DOHH2 (cell line): ENCODE measurements around the gene MAP3K7CL.

ENCODE experiments used
- H3F3A ChIP-seq: fragments of 200-600 bp; sonication (generic), shearing (Covaris generic); 2 replicates; pipeline ENCODE4 v1.6.0; 2016; ENCODE audit warnings: antibody characterized with exemption, mild to moderate bottlenecking; ENCODE audit not compliant: control insufficient read depth, insufficient read depth
- H3K27ac ChIP-seq: fragments of 200-600 bp; sonication (generic); 2 replicates; pipeline ENCODE4 v1.5.1; 2014; ENCODE audit warnings: low read depth, mild to moderate bottlenecking, low read length, moderate library complexity
- H3K27me3 ChIP-seq: fragments of 200-600 bp; sonication (generic); 2 replicates; pipeline ENCODE4 v1.6.1; 2014; ENCODE audit warnings: mild to moderate bottlenecking, low read length, mixed read lengths; ENCODE audit not compliant: control insufficient read depth
- H3K36me3 ChIP-seq: fragments of 200-600 bp; sonication (generic); 2 replicates; pipeline ENCODE4 v1.6.1; 2014; ENCODE audit warnings: mild to moderate bottlenecking, low read length, moderate library complexity, mixed read lengths; ENCODE audit not compliant: control insufficient read depth
- H3K4me1 ChIP-seq: fragments of 200-600 bp; sonication (generic); 2 replicates; pipeline ENCODE4 v1.6.1; 2014; ENCODE audit warnings: mild to moderate bottlenecking, low read length, mixed read lengths; ENCODE audit not compliant: control insufficient read depth
- H3K4me2 ChIP-seq: fragments of 200-600 bp; sonication (generic); 2 replicates; pipeline ENCODE4 v1.6.0; 2014; ENCODE audit warnings: mild to moderate bottlenecking, low read length, moderate library complexity
- H3K4me3 ChIP-seq: fragments of 200-600 bp; sonication (generic); 2 replicates; pipeline ENCODE4 v1.5.1; 2014; ENCODE audit warnings: mild to moderate bottlenecking, low read length, mixed read lengths
- H3K79me2 ChIP-seq: fragments of 200-600 bp; sonication (generic); 2 replicates; pipeline ENCODE4 v1.6.1; 2014; ENCODE audit warnings: mild to moderate bottlenecking, low read length, mixed read lengths; ENCODE audit not compliant: control insufficient read depth
- H3K9me2 ChIP-seq: fragments of 200-600 bp; sonication (generic); replicated peaks from 2 replicates; pipeline ENCODE4 v1.6.1; 2014; ENCODE audit warnings: mild to moderate bottlenecking, low read length, mixed read lengths; ENCODE audit not compliant: control insufficient read depth
- H3K9me3 ChIP-seq: fragments of 200-600 bp; sonication (generic); 2 replicates; pipeline ENCODE4 v1.6.1; 2014; ENCODE audit warnings: antibody characterized with exemption, low read length, mixed read lengths; ENCODE audit not compliant: control insufficient read depth, insufficient read depth
- H4K20me1 ChIP-seq: fragments of 200-600 bp; sonication (generic); 2 replicates; pipeline ENCODE4 v1.6.0; 2014; ENCODE audit warnings: low read depth, mild to moderate bottlenecking, antibody characterized with exemption, low read length, moderate library complexity; ENCODE audit not compliant: control insufficient read depth, insufficient read depth
- EZH2phosphoT487 ChIP-seq: fragments of 200-600 bp; sonication (generic); IDR thresholded peaks from 2 replicates; pipeline ENCODE4 v1.6.1; 2017; ENCODE audit warnings: borderline replicate concordance, mild to moderate bottlenecking, antibody characterized with exemption, low read length, moderate library complexity, mixed read lengths
- TF ChIP-seq, protein P1 (sequence below): fragments of 200-600 bp; sonication (generic); IDR thresholded peaks from one replicate; pipeline ENCODE4 v1.5.1; 2014; ENCODE audit warnings: antibody characterized with exemption, mild to moderate bottlenecking, low read depth, low read length; ENCODE audit not compliant: poor library complexity, severe bottlenecking

MAP3K7CL gene

GRCh38 chr21:29195981-29196669 is 65.7 kb downstream of the MAP3K7CL start:
- H3K27ac ChIP-seq, result peak overlapping the region; percentile 28
- peak overlapping the region; percentile 69 for H3K4me3 ChIP-seq

GRCh38 chr21:29196670-29197191 is 66.3 kb downstream of the MAP3K7CL start:
- H3K79me2 ChIP-seq, result peaks cover 17% of the 10 kb centered on the region
- peaks cover 29% of the 10 kb centered on the region for H3K4me1 ChIP-seq
- H3K9me2 ChIP-seq, result no peaks in the 10 kb centered on the region
- H3K9me3 ChIP-seq, result peaks cover 5% of the 10 kb centered on the region; the same call in 1 of the 2 replicates
- no peaks in the 10 kb centered on the region for H3K36me3 ChIP-seq
- no peak overlapping the region for H3K27ac ChIP-seq
- TF ChIP-seq, protein P1, sequence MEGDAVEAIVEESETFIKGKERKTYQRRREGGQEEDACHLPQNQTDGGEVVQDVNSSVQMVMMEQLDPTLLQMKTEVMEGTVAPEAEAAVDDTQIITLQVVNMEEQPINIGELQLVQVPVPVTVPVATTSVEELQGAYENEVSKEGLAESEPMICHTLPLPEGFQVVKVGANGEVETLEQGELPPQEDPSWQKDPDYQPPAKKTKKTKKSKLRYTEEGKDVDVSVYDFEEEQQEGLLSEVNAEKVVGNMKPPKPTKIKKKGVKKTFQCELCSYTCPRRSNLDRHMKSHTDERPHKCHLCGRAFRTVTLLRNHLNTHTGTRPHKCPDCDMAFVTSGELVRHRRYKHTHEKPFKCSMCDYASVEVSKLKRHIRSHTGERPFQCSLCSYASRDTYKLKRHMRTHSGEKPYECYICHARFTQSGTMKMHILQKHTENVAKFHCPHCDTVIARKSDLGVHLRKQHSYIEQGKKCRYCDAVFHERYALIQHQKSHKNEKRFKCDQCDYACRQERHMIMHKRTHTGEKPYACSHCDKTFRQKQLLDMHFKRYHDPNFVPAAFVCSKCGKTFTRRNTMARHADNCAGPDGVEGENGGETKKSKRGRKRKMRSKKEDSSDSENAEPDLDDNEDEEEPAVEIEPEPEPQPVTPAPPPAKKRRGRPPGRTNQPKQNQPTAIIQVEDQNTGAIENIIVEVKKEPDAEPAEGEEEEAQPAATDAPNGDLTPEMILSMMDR, result no peak
- TF ChIP-seq EZH2phosphoT487, result no peak
- no peaks in the 10 kb centered on the region for H4K20me1 ChIP-seq
- H3K4me3 ChIP-seq, result peak overlapping the region; percentile 69
- peaks cover 5% of the 10 kb centered on the region; the same call in 1 of the 2 replicates for H3F3A ChIP-seq
- no peaks in the 10 kb centered on the region for H3K27me3 ChIP-seq
- peak overlapping the region; percentile 76 for H3K4me2 ChIP-seq

More at GRCh38 chr21:29195981-29196669, 65.7 kb downstream of the MAP3K7CL start:
- peaks cover 3% of the 10 kb centered on the region; the same call in 1 of the 2 replicates for H3K9me3 ChIP-seq
- peak overlapping the region; percentile 76 for H3K4me2 ChIP-seq
- H3K27me3 ChIP-seq, result no peaks in the 10 kb centered on the region
- no peaks in the 10 kb centered on the region for H3K9me2 ChIP-seq
- peaks cover 17% of the 10 kb centered on the region for H3K79me2 ChIP-seq
- H3K4me1 ChIP-seq, result peaks cover 29% of the 10 kb centered on the region
- TF ChIP-seq, protein P1, result peak; percentile 82
- TF ChIP-seq EZH2phosphoT487, result no peak
- peaks cover 5% of the 10 kb centered on the region; the same call in 1 of the 2 replicates for H3F3A ChIP-seq
- H4K20me1 ChIP-seq, result no peaks in the 10 kb centered on the region
- no peaks in the 10 kb centered on the region for H3K36me3 ChIP-seq

DNA sequence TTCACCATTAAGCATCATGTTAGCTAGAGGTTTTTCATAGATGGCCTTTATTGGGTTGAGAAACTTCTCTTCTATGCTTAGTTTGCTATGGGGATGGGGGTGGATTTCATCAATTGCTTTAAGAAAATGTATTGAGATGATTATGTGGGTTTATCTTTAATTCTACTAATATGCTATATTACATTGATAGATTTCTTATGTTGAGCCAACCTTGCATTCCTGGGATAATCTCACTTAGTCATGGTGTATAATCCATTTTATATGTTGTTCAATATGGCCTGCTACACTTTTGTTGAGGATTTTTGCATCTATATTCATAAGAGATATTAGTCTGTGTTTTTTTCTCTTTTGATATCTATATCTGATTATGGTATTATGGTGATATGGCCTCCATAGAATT is 70.7 kb downstream of the MAP3K7CL start:
- no peaks in the 10 kb centered on the region for H3K36me3 ChIP-seq
- H3K4me2 ChIP-seq, result no peak overlapping the region
- H3K4me3 ChIP-seq, result no peak overlapping the region
- TF ChIP-seq, protein P1, result no peak
- no peak for TF ChIP-seq EZH2phosphoT487
- H3K27ac ChIP-seq, result no peak overlapping the region
- H3K27me3 ChIP-seq, result no peaks in the 10 kb centered on the region
- peaks cover 8% of the 10 kb centered on the region; the same call in 1 of the 2 replicates for H3K9me3 ChIP-seq
- H3K79me2 ChIP-seq, result peaks cover 7% of the 10 kb centered on the region
- H3K9me2 ChIP-seq, result no peaks in the 10 kb centered on the region
- peaks cover 9% of the 10 kb centered on the region for H3K4me1 ChIP-seq
- no peaks in the 10 kb centered on the region for H3F3A ChIP-seq
- H4K20me1 ChIP-seq, result no peaks in the 10 kb centered on the region
